H1 (cell line): ENCODE data around the gene CACNG8. TPM values are rescaled to one million over a fixed set of nuclear protein-coding genes. Genes with fewer than 3 reads are reported as not detected.

ENCODE experiments used
- BCL11A ChIP-seq, 2 experiments: IDR thresholded peaks; one replicate each; pipeline ENCODE4 v1.6.1; 2011; ENCODE audit warnings: low read depth in 2 of 2, low read length in 2 of 2, mild to moderate bottlenecking in 2 of 2
- KDM5A ChIP-seq: fragments of 200-600 bp; IDR thresholded peaks from 2 replicates; pipeline ENCODE4 v1.7.1; 2012; ENCODE audit warnings: mild to moderate bottlenecking, low read length, inconsistent platforms, mixed read lengths
- MAX ChIP-seq: IDR thresholded peaks from 2 replicates; pipeline ENCODE4 v1.6.1; 2012; ENCODE audit warnings: inconsistent platforms
- polyA plus RNA-seq, 7 experiments: library from polyadenylated mRNA; depleted of rRNA in 3 of 7; stranded (reverse) in 5 of 7; unstranded in 2 of 7; fragments of >200 nt in 5 of 7; fragments of 200-250 nt in 2 of 7; gene quantifications; 1 replicate in 5 of 7; 2 replicates in 1 of 7; 4 replicates in 1 of 7; pipeline versions ENCODE4 v1.2.1 to v1.2.3, GENCODE V29; 2011 to 2013; ENCODE audit warnings: missing spikeins in 2 of 7, mixed read lengths in 2 of 7
- total RNA-seq: library from RNA; stranded (reverse); fragmentation: NEBNext Ultra II Directional; extraction: Animal tissue kit (Norgen Biotek cat#: 25700); gene quantifications from 2 replicates; pipeline ENCODE4 v1.2.1, GENCODE V29; 2021
- TF ChIP-seq, protein P1 (sequence below): fragments of 300-600 bp; sonication (generic); IDR thresholded peaks from 2 replicates; pipeline ENCODE4 v1.7.1; 2012; ENCODE audit warnings: low read length, moderate library complexity, mild to moderate bottlenecking, inconsistent platforms; ENCODE audit not compliant: insufficient replicate concordance

The CACNG8 gene
- total and polyA plus RNA-seq, 2 of the 8 experiments (the other 6 are each of a cell fraction or from before 2014, with no cell fraction given), result 0.41 to 4.5 TPM

GRCh38 chr19:53917356-53917755 is 45.4 kb upstream of the CACNG8 start (continued):
- TF ChIP-seq, protein P1, sequence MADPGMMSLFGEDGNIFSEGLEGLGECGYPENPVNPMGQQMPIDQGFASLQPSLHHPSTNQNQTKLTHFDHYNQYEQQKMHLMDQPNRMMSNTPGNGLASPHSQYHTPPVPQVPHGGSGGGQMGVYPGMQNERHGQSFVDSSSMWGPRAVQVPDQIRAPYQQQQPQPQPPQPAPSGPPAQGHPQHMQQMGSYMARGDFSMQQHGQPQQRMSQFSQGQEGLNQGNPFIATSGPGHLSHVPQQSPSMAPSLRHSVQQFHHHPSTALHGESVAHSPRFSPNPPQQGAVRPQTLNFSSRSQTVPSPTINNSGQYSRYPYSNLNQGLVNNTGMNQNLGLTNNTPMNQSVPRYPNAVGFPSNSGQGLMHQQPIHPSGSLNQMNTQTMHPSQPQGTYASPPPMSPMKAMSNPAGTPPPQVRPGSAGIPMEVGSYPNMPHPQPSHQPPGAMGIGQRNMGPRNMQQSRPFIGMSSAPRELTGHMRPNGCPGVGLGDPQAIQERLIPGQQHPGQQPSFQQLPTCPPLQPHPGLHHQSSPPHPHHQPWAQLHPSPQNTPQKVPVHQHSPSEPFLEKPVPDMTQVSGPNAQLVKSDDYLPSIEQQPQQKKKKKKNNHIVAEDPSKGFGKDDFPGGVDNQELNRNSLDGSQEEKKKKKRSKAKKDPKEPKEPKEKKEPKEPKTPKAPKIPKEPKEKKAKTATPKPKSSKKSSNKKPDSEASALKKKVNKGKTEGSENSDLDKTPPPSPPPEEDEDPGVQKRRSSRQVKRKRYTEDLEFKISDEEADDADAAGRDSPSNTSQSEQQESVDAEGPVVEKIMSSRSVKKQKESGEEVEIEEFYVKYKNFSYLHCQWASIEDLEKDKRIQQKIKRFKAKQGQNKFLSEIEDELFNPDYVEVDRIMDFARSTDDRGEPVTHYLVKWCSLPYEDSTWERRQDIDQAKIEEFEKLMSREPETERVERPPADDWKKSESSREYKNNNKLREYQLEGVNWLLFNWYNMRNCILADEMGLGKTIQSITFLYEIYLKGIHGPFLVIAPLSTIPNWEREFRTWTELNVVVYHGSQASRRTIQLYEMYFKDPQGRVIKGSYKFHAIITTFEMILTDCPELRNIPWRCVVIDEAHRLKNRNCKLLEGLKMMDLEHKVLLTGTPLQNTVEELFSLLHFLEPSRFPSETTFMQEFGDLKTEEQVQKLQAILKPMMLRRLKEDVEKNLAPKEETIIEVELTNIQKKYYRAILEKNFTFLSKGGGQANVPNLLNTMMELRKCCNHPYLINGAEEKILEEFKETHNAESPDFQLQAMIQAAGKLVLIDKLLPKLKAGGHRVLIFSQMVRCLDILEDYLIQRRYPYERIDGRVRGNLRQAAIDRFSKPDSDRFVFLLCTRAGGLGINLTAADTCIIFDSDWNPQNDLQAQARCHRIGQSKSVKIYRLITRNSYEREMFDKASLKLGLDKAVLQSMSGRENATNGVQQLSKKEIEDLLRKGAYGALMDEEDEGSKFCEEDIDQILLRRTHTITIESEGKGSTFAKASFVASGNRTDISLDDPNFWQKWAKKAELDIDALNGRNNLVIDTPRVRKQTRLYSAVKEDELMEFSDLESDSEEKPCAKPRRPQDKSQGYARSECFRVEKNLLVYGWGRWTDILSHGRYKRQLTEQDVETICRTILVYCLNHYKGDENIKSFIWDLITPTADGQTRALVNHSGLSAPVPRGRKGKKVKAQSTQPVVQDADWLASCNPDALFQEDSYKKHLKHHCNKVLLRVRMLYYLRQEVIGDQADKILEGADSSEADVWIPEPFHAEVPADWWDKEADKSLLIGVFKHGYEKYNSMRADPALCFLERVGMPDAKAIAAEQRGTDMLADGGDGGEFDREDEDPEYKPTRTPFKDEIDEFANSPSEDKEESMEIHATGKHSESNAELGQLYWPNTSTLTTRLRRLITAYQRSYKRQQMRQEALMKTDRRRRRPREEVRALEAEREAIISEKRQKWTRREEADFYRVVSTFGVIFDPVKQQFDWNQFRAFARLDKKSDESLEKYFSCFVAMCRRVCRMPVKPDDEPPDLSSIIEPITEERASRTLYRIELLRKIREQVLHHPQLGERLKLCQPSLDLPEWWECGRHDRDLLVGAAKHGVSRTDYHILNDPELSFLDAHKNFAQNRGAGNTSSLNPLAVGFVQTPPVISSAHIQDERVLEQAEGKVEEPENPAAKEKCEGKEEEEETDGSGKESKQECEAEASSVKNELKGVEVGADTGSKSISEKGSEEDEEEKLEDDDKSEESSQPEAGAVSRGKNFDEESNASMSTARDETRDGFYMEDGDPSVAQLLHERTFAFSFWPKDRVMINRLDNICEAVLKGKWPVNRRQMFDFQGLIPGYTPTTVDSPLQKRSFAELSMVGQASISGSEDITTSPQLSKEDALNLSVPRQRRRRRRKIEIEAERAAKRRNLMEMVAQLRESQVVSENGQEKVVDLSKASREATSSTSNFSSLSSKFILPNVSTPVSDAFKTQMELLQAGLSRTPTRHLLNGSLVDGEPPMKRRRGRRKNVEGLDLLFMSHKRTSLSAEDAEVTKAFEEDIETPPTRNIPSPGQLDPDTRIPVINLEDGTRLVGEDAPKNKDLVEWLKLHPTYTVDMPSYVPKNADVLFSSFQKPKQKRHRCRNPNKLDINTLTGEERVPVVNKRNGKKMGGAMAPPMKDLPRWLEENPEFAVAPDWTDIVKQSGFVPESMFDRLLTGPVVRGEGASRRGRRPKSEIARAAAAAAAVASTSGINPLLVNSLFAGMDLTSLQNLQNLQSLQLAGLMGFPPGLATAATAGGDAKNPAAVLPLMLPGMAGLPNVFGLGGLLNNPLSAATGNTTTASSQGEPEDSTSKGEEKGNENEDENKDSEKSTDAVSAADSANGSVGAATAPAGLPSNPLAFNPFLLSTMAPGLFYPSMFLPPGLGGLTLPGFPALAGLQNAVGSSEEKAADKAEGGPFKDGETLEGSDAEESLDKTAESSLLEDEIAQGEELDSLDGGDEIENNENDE, result no peak
- TF ChIP-seq MAX (no peak), BCL11A (IDR thresholded peaks at IDR 0.05; ENCODE audit: low read depth in 2 of 2, low read length in 2 of 2) (no peak), KDM5A (no peak)
